GM13976 (cell line): ENCODE results near the gene GNRH2.

Experiments used
- DNase-seq: peaks from one replicate; pipeline ENCODE4 v3.0.0; 2012; ENCODE audit warnings: low spot score
- in situ Hi-C: fragments of 300-500 bp; cut with MboI; formaldehyde crosslinking; loops from one replicate; pipeline ENCODE4 v1.12.0; 2022; ENCODE audit warnings: low sequenced_read_pairs, mixed read lengths, inconsistent platforms; ENCODE audit not compliant: unreplicated experiment
- TF ChIP-seq, protein P1 (sequence below): IDR thresholded peaks from 2 replicates; pipeline ENCODE4 v1.5.1; 2012; ENCODE audit warnings: borderline replicate concordance, mild to moderate bottlenecking; ENCODE audit not compliant: insufficient read depth; ENCODE audit errors: extremely low read depth, missing control alignments, control extremely low read depth

GNRH2 gene

DNA sequence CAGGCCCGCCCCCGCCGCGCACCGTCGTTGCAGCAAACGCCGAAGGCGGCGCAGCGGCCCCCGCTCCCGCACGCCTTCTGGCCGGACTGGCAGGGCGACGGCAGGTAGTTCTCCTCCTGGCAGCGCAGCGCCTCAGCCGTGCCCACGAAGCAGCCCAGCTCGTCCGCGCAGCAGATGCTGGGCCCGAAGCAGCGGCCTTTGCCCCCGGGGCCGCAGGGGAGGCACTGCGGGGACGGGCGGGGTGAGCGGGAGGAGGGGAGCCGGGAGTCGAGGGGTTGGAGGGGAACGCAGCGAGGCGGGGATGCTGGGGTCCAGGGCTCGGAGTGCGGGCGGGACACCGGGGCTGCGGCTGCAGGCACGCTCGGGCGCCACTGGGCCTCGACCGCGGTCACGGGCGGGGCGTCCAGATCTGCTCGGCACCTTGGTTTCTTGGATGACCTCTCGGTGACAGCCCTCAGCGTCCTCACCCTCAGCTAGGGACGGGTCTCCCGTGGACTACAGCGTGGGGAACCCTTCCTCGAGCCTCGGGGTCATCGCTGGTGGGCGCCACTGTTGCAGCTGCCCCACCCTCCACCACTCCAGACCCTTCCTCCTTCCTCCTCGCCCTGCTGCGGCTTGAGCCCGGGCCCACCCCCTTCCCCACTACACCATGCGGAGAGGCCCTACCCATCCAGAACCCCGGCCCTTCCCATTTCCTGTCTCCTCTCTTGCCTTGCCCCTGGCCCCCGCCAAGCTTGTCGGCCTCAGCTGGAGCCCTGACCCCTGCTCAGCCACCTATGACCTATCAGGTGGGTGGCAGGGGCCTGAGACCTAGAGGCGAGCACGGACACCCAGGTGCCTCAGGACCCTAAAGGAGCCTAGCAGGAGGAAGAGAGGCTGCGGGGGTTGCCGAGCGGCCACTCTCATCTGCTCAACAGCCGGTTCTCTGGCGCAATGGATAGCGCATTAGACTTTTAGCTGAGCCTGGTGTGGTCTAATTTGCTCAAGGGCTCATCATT is 39.8 kb downstream of the GNRH2 start:
- in situ Hi-C loops: no loop called here
- TF ChIP-seq, protein P1, sequence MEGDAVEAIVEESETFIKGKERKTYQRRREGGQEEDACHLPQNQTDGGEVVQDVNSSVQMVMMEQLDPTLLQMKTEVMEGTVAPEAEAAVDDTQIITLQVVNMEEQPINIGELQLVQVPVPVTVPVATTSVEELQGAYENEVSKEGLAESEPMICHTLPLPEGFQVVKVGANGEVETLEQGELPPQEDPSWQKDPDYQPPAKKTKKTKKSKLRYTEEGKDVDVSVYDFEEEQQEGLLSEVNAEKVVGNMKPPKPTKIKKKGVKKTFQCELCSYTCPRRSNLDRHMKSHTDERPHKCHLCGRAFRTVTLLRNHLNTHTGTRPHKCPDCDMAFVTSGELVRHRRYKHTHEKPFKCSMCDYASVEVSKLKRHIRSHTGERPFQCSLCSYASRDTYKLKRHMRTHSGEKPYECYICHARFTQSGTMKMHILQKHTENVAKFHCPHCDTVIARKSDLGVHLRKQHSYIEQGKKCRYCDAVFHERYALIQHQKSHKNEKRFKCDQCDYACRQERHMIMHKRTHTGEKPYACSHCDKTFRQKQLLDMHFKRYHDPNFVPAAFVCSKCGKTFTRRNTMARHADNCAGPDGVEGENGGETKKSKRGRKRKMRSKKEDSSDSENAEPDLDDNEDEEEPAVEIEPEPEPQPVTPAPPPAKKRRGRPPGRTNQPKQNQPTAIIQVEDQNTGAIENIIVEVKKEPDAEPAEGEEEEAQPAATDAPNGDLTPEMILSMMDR: no peak
- DNase-seq: no peak

GRCh38 chr20:3084283-3084985 is 41.0 kb downstream of the GNRH2 start, which contains the start of gene AVP:
TSS of gene AVP (minus strand) at chr20:3084724. CDS start at chr20:3084674, 50 bp downstream.
- TF ChIP-seq, protein P1: no peak
- DNase-seq: no peak
- in situ Hi-C loops: no loop called here

- DNase-seq: no peak
- TF ChIP-seq, protein P1: no peak
- in situ Hi-C loops: no loop called here
Measured at GRCh38 chr20:3084986-3085360, 41.6 kb downstream of the GNRH2 start.

DNA sequence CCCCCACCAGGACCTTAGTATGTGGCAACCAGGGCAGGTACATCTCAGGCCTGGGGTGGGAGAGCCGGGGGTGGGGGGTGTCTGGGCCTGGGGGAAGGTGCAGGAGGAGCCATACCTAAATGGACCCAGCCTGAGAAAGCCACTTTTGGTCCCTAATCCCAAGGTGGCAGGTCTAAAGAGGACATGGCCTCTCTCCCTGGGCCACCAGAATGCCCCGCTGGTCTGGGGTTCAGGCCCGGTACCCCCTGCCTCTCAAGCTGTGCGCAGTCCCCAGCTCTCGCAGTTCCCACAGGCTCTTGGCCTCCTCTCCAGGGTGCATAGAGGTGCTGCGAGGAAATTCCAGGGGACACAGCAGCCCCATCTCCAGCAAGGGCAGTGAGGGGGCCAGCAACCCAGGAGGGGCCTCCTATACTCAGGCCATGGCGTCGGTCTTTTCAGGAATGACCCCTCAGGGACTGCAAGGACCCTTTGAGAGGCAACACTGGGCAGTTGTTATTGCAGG is 42.2 kb downstream of the GNRH2 start:
- in situ Hi-C loops: no loop called here
- TF ChIP-seq, protein P1: no peak
- no peak for DNase-seq

- TF ChIP-seq, protein P1: no peak
- in situ Hi-C loops: no loop called here
- no peak for DNase-seq
Measured at GRCh38 chr20:3088031-3088430, 44.6 kb downstream of the GNRH2 start.

- TF ChIP-seq, protein P1: no peak
- no peak for DNase-seq
- in situ Hi-C loops: no loop called here
Measured at GRCh38 chr20:3090565-3090964, 47.1 kb downstream of the GNRH2 start.
